ENCODE measurements around the gene TMEM98.
"Not testable (repeated sequence)": the region's sequence is repeated elsewhere in the genome, so short reads cannot be mapped to it uniquely, and the experiment has no call there.

The TMEM98 gene

DNA sequence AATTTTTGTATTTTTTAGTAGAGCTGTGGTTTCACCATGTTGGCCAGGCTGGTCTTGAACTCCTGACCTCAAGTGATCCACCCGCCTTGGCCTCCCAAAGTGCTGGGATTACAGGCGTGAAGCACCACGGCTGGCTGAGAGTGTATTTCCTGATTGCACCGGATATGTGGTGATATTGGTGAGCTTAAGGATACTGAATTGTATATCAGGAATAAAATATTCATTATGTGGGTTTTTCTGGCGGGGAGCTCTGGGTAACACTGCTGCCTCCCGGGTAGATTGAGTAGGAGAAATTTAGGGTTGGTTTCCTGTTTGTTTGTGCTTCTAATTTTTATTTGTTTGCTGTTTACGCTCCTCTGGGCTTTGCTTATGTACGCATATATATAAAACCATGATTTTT, 7.7 kb upstream of the TMEM98 start:
- Histone ChIP-seq H3K4me3 (ENCODE audit: low read depth in 1 of 2, low read length in 2 of 2) (no peak overlapping the region), H3K79me2 (ENCODE audit: insufficient read depth, low read length) (no peaks in the 10 kb centered on the region), H4K20me1 (ENCODE audit: insufficient read depth, low read length) (no peaks in the 10 kb centered on the region), H3K27me3 (ENCODE audit: insufficient read depth, low read length, poor library complexity) (no peaks in the 10 kb centered on the region), H3K27ac (ENCODE audit: low read length) (no peak overlapping the region), H3K4me1 (ENCODE audit: insufficient read depth, low read length) (no peaks in the 10 kb centered on the region), H2AFZ (ENCODE audit: low read depth, low read length) (no peak overlapping the region), H3K36me3 (ENCODE audit: insufficient read depth, low read length) (no peaks in the 10 kb centered on the region), H3K9ac (ENCODE audit: low read depth, low read length) (no peak overlapping the region), H3K9me3 (ENCODE audit: insufficient read depth, low read length, severe bottlenecking) (no peaks in the 10 kb centered on the region), H3K4me2 (ENCODE audit: insufficient read depth, low read length) (no peak overlapping the region)
- ATAC-seq (ENCODE audit: insufficient read depth, low read depth) (no peak), DNase-seq (no peak)
- TF ChIP-seq, protein P1, sequence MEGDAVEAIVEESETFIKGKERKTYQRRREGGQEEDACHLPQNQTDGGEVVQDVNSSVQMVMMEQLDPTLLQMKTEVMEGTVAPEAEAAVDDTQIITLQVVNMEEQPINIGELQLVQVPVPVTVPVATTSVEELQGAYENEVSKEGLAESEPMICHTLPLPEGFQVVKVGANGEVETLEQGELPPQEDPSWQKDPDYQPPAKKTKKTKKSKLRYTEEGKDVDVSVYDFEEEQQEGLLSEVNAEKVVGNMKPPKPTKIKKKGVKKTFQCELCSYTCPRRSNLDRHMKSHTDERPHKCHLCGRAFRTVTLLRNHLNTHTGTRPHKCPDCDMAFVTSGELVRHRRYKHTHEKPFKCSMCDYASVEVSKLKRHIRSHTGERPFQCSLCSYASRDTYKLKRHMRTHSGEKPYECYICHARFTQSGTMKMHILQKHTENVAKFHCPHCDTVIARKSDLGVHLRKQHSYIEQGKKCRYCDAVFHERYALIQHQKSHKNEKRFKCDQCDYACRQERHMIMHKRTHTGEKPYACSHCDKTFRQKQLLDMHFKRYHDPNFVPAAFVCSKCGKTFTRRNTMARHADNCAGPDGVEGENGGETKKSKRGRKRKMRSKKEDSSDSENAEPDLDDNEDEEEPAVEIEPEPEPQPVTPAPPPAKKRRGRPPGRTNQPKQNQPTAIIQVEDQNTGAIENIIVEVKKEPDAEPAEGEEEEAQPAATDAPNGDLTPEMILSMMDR (IDR thresholded peaks at IDR 0.05; ENCODE audit: borderline replicate concordance, extremely low read depth, low read length, poor library complexity, severe bottlenecking), result no peak
- no peak for TF ChIP-seq EZH2 (IDR thresholded peaks at IDR 0.05; ENCODE audit: borderline replicate concordance, low read depth, low read length, severe bottlenecking)

DNA sequence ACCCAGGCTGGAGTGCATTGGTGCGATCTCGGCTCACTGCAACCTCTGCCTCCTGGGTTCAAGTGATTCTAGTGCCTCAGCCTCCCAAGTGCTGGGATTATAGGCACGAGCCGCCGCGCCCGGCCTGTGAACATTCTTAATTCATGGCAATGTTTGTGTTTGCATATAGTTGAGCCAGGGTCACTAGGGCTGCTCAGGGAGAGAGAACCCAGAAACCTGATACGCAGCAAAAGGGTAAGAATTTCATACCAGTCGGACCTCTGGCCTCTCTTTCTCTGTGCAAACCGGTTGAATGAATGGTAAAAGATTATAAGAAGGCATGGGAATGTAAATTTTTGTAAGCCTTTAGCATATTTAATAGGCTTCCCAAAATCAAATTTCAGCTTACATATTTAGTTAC, 6.9 kb upstream of the TMEM98 start:
- Histone ChIP-seq H4K20me1 (ENCODE audit: insufficient read depth, low read length) (no peaks in the 10 kb centered on the region), H3K4me1 (ENCODE audit: insufficient read depth, low read length) (no peaks in the 10 kb centered on the region), H3K9ac (ENCODE audit: low read depth, low read length) (no peak overlapping the region), H3K36me3 (ENCODE audit: insufficient read depth, low read length) (no peaks in the 10 kb centered on the region), H3K9me3 (ENCODE audit: insufficient read depth, low read length, severe bottlenecking) (no peaks in the 10 kb centered on the region), H3K79me2 (ENCODE audit: insufficient read depth, low read length) (no peaks in the 10 kb centered on the region), H3K27ac (ENCODE audit: low read length) (no peak overlapping the region), H3K4me2 (ENCODE audit: insufficient read depth, low read length) (no peak overlapping the region), H3K4me3 (ENCODE audit: low read depth in 1 of 2, low read length in 2 of 2) (no peak overlapping the region), H2AFZ (ENCODE audit: low read depth, low read length) (no peak overlapping the region), H3K27me3 (ENCODE audit: insufficient read depth, low read length, poor library complexity) (no peaks in the 10 kb centered on the region)
- DNase-seq (no peak), ATAC-seq (ENCODE audit: insufficient read depth, low read depth) (no peak)
- TF ChIP-seq, protein P1 (IDR thresholded peaks at IDR 0.05; ENCODE audit: borderline replicate concordance, extremely low read depth, low read length, poor library complexity, severe bottlenecking), result no peak
- no peak for TF ChIP-seq EZH2 (IDR thresholded peaks at IDR 0.05; ENCODE audit: borderline replicate concordance, low read depth, low read length, severe bottlenecking)

DNA sequence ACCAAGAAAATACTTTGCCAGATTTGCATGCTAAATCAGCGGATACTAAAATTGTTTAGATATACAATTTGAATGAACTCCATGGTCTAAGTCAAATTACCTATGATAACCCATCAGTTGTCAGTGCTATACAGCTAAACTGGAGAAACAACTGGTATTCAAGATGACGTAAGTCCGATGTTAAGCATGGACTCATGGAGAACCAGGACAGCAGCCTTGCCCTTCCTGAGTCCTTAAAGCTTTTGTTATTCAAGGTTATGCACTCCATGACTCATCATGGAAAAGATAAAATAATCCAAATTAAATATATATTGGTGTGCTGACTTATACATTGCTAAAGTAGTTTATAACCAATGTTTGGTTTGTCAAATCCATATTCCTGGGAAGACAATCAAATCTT, 4.0 kb upstream of the TMEM98 start:
- not testable (repeated sequence) for H3K27ac ChIP-seq (ENCODE audit: low read length); H3K9ac ChIP-seq (ENCODE audit: low read depth, low read length); ATAC-seq (ENCODE audit: insufficient read depth, low read depth); H4K20me1 ChIP-seq (ENCODE audit: insufficient read depth, low read length); H3K36me3 ChIP-seq (ENCODE audit: insufficient read depth, low read length); H3K4me3 ChIP-seq (ENCODE audit: low read depth in 1 of 2, low read length in 2 of 2); H2AFZ ChIP-seq (ENCODE audit: low read depth, low read length); H3K9me3 ChIP-seq (ENCODE audit: insufficient read depth, low read length, severe bottlenecking); H3K79me2 ChIP-seq (ENCODE audit: insufficient read depth, low read length); H3K4me2 ChIP-seq (ENCODE audit: insufficient read depth, low read length); H3K4me1 ChIP-seq (ENCODE audit: insufficient read depth, low read length); H3K27me3 ChIP-seq (ENCODE audit: insufficient read depth, low read length, poor library complexity); DNase-seq

DNA sequence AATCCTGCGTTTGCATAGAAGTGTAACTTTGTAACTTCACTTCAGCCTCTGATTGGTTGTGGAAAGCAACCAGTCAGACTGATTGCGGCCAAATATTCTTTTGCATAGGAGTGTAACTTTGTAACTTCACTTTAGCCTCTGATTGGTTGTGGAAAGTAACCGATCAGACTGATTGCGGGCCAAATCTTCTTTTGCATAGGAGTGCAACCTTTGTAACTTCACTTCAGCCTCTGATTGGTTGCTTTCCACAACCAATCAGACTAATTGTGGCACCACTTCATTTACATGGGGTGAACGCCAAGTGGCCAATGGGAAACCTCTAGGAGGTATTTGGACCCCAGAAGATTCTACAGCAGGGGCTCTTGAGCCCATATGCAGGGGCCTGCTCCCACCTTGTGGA, 1.8 kb upstream of the TMEM98 start:
- H3K4me2 ChIP-seq (ENCODE audit: insufficient read depth, low read length), result no peak overlapping the region
- no peaks in the 10 kb centered on the region for H3K36me3 ChIP-seq (ENCODE audit: insufficient read depth, low read length)
- no peaks in the 10 kb centered on the region for H3K79me2 ChIP-seq (ENCODE audit: insufficient read depth, low read length)
- no peaks in the 10 kb centered on the region for H4K20me1 ChIP-seq (ENCODE audit: insufficient read depth, low read length)
- H2AFZ ChIP-seq (ENCODE audit: low read depth, low read length), result no peak overlapping the region
- H3K27me3 ChIP-seq (ENCODE audit: insufficient read depth, low read length, poor library complexity), result peaks cover 4% of the 10 kb centered on the region
- ATAC-seq (ENCODE audit: insufficient read depth, low read depth) (no peak), DNase-seq (no peak)
- H3K27ac ChIP-seq (ENCODE audit: low read length), result no peak overlapping the region
- no peaks in the 10 kb centered on the region for H3K9me3 ChIP-seq (ENCODE audit: insufficient read depth, low read length, severe bottlenecking)
- no peak overlapping the region for H3K9ac ChIP-seq (ENCODE audit: low read depth, low read length)
- no peaks in the 10 kb centered on the region for H3K4me1 ChIP-seq (ENCODE audit: insufficient read depth, low read length)
- H3K4me3 ChIP-seq (ENCODE audit: low read depth in 1 of 2, low read length in 2 of 2), result no peak overlapping the region
- no peak for TF ChIP-seq EZH2 (IDR thresholded peaks at IDR 0.05; ENCODE audit: borderline replicate concordance, low read depth, low read length, severe bottlenecking)
- TF ChIP-seq, protein P1 (IDR thresholded peaks at IDR 0.05; ENCODE audit: borderline replicate concordance, extremely low read depth, low read length, poor library complexity, severe bottlenecking), result no peak

DNA sequence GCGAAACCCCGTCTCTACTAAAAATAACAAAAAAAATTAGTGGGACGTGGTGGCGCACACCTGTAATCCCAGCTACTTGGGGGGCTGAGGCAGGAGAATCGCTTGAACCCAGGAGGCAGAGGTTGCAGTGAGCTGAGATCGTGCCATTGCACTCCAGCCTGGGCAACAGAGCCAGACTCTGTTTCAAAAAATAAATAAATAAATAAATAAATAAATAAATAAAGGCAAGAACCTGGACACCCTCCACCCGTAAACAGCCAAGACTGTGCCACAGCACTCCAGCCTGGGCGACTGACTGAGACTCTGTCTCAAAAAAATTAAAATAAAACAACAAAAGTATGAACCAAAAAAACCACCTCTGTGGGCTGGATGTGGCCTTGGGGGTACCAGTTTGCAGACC, 1.2 kb upstream of the TMEM98 start:
- not testable (repeated sequence) for H3K36me3 ChIP-seq (ENCODE audit: insufficient read depth, low read length); H2AFZ ChIP-seq (ENCODE audit: low read depth, low read length); H3K79me2 ChIP-seq (ENCODE audit: insufficient read depth, low read length); H3K4me2 ChIP-seq (ENCODE audit: insufficient read depth, low read length); H3K4me3 ChIP-seq (ENCODE audit: low read depth in 1 of 2, low read length in 2 of 2); H4K20me1 ChIP-seq (ENCODE audit: insufficient read depth, low read length); H3K9ac ChIP-seq (ENCODE audit: low read depth, low read length); H3K9me3 ChIP-seq (ENCODE audit: insufficient read depth, low read length, severe bottlenecking); DNase-seq; ATAC-seq (ENCODE audit: insufficient read depth, low read depth); H3K27me3 ChIP-seq (ENCODE audit: insufficient read depth, low read length, poor library complexity); H3K27ac ChIP-seq (ENCODE audit: low read length); H3K4me1 ChIP-seq (ENCODE audit: insufficient read depth, low read length)

Data from DND-41 (cell line).